SHP77 treated with DMSO at 0.1 percent for 48 hours (cell line): ENCODE data around the gene CCDC179.

ENCODE experiments used
- DNase-seq: peaks from one replicate; lab custom pipeline; 2025; lab: John Stamatoyannopoulos, UW

CCDC179 gene

GRCh38 chr11:22807855-22808570 lies 52.3 kb downstream of the CCDC179 start:
- no peak for DNase-seq

GRCh38 chr11:22807391-22807790 lies 52.9 kb downstream of the CCDC179 start:
- DNase-seq: no peak

- no peak for DNase-seq
Measured at GRCh38 chr11:22802861-22803260, 57.4 kb downstream of the CCDC179 start.

DNA sequence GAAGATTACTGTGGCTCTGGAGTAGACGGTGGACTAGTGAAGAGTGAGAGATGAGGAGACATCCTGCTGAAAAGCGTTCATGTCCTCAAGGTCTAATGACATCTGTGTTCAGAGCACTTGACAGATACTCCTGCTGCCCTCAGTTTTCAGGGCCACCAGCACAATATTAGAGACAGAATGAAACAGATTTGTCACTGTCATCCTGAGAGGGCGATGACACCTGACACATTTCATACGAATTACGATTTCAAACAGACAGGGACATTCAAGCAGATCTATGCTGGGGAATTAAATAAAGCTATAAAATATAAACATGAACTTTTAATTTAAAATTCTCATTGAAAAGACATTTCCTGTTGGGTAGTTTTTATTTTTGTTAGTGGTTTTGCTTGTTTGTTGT lies 59.8 kb downstream of the CCDC179 start:
- no peak for DNase-seq

DNA sequence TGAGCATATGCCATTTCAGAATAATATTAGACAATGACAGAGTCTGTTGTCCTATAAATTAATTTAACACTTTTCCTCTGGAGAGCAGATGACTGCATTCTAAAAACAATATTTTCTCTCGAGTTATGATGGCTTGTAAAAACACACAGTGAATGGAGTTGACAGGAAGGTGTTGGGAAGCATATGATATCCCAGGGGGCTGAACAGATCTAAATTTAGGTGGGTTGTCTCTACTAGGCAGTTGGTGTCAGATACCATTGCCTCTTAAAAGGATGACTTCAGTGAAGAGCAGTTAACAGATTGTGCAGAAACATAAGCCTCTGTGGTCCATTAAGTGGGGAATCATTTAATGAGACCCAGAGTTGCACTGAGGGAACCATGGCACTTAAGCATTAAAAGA lies 61.4 kb downstream of the CCDC179 start:
- no peak for DNase-seq

DNA sequence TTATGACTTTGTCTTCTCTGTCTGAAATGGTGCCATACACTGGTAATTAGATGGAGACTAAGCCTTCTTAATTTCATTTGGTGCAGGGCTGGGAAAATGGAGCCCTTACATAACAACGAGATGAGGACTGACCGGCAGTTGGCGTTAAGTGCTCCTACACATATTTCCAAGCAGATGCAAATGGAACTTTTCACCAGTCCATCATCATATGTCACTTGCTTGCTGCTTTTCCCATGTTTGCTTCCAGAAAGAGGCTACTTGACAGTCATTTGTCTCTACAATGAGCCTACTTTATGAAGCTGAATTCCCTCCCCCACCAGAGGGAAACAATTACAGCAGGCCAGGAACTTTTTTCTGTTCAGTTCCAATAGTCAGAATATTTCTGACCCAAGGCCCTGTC lies 63.2 kb downstream of the CCDC179 start:
- peak; percentile 2 for DNase-seq
